GM03348 (cell line): Measurements from ENCODE around the gene COTL1.
"Not testable (repeated sequence)": the region's sequence is repeated elsewhere in the genome, so short reads cannot be mapped to it uniquely, and the experiment has no call there.

Source experiments
- DNase-seq: peaks from one replicate; pipeline ENCODE4 v3.0.0; 2012; ENCODE audit warnings: low spot score

The COTL1 gene

DNA sequence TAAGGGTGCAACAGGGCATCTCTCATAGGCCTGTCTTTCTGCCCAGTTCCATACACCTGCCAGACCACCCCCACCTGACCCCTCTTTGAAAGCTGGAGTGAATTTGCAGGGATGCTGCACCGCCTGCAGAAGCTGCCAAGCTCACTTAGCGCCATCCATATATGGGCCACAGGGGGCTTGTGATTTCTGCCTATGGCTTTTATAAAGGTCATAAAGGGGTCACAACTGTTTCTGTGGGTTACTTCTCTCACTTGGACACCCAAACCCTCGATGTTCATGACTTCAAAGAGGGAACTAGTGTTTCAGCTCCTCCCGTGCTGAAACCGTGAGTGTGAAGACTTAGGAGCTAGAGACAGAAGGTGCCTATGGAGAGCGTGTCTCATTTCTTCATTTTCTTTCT is 89.6 kb downstream of the COTL1 start:
- no peak for DNase-seq

DNA sequence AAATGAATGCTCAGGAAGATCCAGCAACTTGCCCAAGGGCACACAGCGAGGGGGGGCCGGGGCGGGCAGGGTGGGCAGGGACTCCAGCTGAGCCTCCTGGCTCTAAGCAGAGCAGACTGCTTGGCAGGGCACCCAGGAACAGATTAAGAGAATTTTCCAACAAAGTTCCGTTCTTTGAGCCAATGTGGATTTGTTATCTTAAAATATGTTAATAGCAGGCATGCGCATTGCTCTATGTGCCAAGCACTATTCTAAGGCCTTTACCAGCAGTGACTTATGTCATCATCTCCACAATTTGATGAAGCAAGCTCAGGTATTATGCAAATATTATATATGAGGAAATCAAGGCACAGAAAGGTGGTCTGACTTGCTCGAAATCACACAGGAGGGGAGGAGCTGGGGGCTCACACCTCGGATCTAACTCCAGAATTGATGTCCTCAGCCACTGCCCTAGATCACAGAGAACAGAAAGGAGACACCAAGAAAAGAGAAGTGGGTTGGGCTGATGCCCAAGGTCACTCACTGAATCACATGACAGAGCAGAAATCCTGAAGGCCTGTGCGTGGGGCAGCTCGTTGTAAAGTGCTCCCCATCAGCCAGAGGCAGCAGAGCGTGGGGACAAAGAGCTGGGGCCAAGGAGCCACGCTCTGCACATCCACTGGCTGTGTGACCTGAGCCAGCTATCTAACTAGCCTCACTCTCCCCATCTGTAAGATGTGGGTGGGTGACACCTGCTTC is 90.2 kb downstream of the COTL1 start:
- DNase-seq = no peak

DNA sequence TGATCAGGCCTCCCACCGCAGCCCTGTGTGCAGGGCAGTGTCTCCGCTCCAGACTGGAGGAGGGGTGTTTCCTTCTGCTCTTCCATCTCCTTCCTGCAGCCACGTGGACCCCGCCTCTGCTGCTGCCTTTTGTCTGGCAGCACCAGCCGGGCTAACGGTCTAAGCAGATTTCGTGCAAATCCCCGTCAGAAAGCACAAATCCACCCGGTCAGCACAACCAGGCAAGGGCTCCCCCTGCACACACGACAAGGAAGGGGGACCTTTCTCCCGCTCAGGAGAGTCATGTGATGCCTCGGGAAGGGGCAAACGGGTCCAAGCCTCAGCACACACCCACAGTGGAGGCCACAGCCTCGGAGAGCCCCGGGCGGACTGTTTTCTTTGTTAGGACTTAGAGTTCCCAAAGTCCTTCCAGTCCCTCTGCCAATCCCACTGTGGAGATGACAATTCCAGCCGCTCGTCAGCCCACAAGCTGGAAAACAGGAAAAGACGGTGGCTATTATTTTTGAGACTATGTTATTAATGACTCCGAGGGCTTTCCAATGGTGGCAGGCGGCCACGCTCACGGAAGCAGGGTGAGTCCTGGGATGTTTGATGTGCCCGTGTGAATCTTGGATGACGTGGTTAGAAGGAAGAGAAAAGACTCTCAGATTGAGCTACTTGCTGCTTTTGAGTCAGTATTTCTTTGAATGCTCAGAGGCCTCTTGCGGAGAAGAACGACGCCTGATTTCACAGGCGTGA is 90.9 kb downstream of the COTL1 start:
- DNase-seq = peak; percentile 64

DNA sequence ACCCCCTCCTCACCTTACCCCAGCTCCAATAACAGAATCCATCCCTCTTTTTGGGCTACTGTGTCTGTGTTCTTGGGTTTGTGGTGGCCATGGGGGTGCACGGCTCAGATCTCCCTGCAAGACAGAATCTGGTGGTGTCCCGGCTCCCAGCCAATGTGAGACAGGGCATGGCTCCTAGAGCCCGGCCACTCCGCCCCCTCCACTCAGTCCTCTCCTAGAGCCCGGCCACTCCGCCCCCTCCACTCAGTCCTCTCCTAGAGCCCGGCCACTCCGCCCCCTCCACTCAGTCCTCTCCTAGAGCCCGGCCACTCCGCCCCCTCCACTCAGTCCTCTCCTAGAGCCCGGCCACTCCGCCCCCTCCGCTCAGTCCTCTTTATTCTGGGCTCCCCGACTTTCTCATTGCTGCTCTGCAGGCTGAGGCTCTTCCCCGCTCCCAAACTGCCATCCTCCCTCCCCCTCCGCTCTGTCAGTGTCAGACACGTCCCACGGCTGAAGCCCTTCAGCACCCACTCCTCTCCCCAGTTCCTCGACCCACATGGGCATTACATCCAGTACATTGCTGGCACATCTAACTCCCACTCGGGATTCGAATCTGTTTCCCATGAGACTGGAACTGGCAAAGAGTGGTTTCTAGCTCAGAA is 92.8 kb downstream of the COTL1 start:
- not testable (repeated sequence) for DNase-seq

DNA sequence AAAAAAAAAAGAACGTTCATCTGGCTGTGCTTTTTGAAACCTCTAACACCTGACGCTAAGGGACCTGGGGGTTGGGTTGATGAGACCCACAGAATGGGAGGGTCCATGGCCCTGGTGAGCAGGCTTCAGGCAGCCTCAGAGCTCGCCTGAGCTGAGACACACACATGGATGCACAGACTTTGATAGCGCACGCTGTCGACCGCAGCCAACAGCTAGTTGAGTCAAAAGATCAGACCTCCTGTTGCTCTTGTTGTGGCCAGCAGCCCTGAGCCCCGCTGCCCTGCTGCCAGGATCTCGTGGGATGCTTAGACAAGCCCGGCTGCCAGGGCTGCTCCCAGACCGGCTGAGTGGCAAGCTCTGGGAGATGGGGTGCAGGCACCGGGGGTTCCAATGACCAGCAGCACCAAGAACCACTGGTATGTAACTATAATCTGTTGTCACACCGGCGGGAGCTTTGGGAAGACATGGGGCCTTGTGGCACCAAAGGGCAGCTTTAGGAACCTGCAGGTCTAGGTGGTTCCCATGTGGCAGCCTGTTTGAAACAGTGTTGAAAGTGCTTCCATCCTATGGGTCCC is 93.4 kb downstream of the COTL1 start:
- DNase-seq = no peak

DNA sequence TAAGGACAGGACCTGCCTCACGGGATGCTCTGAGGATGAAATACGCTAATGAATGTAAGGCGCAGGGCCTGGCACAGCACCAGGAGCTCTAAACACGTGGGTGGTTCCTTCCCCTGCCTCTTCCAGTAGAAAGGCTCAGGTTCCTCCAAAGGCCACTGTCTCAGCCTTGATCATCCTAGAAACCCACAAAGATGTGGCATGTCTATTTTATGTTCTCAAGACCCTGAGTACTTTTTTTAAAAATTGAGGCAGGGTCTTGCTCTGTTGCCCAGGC is 96.4 kb downstream of the COTL1 start:
- no peak for DNase-seq

DNA sequence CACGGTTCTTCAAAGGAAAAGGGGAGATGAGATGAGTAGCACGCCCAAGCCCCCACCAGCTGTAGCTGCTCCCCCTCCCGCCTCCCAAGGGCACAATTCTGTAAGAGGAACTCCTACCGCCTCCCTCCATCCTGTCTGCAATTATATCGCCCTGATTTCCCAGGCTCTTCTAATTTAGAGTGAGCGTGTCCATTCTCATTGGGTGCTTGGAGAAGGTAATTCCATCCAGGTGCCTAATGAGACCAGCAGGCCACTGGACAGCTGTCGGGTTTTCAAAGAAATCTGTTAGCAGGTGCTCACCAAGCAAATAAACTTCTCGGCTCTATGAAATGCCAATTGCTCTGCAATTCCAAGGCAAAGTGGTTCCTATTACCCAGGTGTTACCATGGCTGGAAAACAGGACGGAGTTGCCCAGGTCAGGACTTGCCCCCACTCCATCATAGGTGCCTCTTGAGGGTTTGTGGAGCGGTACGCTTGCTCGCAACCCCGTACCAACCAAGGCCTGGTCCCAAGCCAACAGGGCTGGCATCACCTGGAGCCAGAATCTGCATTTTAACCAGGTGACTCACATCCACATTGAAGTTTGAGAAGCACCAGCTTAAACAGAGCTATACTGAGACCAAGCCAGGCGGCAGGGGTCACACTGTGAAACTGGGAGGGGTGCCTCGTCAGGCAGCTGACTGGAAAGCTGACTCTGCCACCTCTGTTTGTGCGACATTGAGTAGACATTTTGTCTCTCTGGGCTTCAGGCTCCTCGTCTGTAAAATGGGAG is 97.0 kb downstream of the COTL1 start:
- DNase-seq = no peak

DNA sequence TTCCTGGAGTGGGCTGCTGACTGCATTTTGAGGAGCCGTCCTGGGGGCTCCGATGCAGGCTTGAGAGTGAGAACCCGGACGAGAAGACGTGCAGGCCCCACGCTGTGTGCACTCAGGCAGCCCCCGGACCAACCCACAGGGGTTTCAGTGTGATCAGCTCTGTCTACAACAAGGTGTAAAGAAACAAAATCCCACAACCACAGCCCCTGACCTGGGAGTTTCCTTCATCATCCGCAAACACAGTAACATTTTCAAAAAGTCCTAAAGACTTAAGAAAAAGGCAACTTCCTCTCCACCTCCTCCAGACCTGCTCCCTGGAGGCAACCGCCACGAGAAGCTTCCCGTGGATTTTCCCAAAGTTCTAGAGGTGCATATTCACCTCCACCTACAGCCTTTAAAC is 98.0 kb downstream of the COTL1 start:
- DNase-seq = no peak

DNA sequence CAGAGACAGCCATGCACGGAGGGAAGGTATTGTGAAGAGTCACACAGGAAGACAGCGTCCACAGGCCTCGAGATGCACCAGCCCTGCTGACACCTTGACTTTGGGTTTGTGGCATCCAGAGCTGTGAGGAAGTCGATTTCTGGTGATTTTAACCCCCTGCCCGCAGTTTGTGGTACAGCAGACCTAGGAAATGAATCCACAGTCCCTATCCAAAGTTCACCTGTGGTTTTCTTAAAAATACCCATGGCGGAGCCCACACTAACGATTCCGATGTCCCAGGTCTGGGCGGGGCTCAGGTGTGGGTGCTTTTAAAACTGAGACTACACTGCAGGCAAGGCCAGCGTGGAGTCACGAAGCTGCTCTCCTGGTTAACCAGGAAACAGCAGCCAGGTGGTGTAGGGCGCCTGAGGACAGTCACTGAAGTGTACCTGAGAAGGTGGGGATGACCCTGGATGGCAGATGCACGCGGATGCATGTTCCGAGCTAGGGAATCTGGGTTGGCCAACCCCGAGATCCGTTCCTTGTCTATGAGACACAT is 99.0 kb downstream of the COTL1 start:
- no peak for DNase-seq

DNA sequence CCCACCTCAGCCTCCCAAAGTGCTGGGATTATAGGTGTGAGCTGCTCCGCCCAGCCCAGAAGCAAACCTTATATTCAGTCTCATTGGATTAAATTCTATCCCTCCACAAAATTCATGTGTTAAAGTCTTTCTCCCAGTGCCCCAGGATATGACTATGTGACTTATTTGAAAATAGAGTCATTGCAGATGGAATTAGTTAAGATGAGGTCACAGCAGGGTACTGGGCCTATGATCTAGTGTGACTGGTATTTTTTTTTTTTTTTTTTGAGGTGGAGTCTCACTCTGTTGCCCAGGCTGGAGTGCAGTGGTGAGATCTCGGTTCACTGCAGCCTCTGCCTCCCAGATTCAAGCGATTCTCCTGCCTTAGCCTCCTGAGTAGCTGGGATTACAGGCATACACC is 99.7 kb downstream of the COTL1 start:
- DNase-seq = peak; percentile 74

DNA sequence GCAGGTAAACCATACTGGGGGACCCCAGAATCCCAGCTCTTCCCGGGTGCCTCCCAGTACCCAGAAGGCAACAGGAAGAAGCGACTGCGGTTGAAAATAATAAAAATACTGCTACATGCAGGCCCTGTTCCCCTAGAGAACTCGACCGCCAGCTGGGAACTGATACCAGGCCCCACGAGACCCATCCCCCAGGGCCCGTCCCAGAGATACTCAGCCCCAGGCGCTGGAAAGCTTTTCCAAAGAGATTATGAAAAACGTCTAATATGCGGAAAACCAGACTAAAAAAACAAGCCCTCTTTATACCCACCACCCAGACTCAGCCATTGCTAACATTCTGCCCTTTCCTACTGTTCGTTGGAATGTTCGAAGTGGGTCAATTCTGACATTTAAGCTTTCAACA is 100.5 kb downstream of the COTL1 start:
- DNase-seq = no peak
